T-helper 9 cell (primary cell): ENCODE results near the gene TYSND1.
"Not testable (repeated sequence)": the region's sequence is repeated elsewhere in the genome, so short reads cannot be mapped to it uniquely, and the experiment has no call there.

Experiments
- DNase-seq: peaks from one replicate; pipeline ENCODE4 v3.0.0-alpha.2; 2020

Gene TYSND1

GRCh38 chr10:70163448-70163847, 16.9 kb upstream of the TYSND1 start:
- DNase-seq: no peak

- DNase-seq: no peak
These were observed 16.3 kb upstream of the TYSND1 start for GRCh38 chr10:70162892-70163201.

- DNase-seq: no peak
These were observed 15.8 kb upstream of the TYSND1 start for GRCh38 chr10:70162151-70162891.

GRCh38 chr10:70160798-70161197, 14.3 kb upstream of the TYSND1 start:
- DNase-seq: no peak

GRCh38 chr10:70159366-70159765, 12.9 kb upstream of the TYSND1 start:
- not testable (repeated sequence) for DNase-seq

GRCh38 chr10:70158113-70158512, 11.6 kb upstream of the TYSND1 start:
- no peak for DNase-seq

- no peak for DNase-seq
These were observed 8.8 kb upstream of the TYSND1 start for GRCh38 chr10:70155255-70155838.

- DNase-seq: no peak
These were observed 2.0 kb upstream of the TYSND1 start for GRCh38 chr10:70148516-70148915.

- DNase-seq: no peak
These were observed 742 bp upstream of the TYSND1 start for GRCh38 chr10:70147259-70147625.

GRCh38 chr10:70145666-70146488, 623 bp downstream of the TYSND1 start:
- DNase-seq: peak; percentile 66

GRCh38 chr10:70145166-70145665, 1.3 kb downstream of the TYSND1 start:
- DNase-seq: no peak

- DNase-seq: no peak
These were observed 2.0 kb downstream of the TYSND1 start for GRCh38 chr10:70144372-70145110.

- no peak for DNase-seq
These were observed 3.9 kb downstream of the TYSND1 start for GRCh38 chr10:70142555-70142954.

GRCh38 chr10:70140297-70140696, 6.2 kb downstream of the TYSND1 start:
- no peak for DNase-seq

GRCh38 chr10:70139997-70140250, 6.6 kb downstream of the TYSND1 start:
- DNase-seq: no peak

- DNase-seq: no peak
These were observed 7.1 kb downstream of the TYSND1 start for GRCh38 chr10:70139151-70139996.

GRCh38 chr10:70137927-70138883, 8.3 kb downstream of the TYSND1 start:
- no peak for DNase-seq

GRCh38 chr10:70137135-70137534, 9.4 kb downstream of the TYSND1 start:
- DNase-seq: no peak

GRCh38 chr10:70135684-70136083, 10.8 kb downstream of the TYSND1 start:
- no peak for DNase-seq

- DNase-seq: no peak
These were observed 11.5 kb downstream of the TYSND1 start for GRCh38 chr10:70135046-70135445.
